Measurements from ENCODE around the gene ING5.

DNA sequence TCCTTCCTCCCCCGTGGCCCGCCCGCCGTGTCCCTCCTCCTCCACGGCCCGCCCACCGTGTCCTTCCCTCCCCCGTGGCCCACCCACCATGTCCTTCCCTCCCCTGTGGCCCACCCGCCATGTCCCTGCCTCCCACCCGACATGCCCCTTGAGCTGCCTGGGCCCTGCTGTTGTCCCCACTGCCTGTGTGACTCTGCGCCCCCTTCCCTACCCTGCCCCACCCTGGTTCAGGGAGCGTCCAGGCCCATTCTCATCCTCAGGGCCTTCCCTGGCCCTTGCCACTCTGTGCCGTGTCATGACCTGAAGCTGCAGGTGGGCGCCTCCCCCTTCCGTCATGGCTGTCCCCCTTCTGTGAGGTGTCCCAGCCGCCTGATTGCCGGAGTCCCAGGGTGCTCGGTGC is 53.3 kb downstream of the ING5 start:
- TF ChIP-seq CTCF (IDR thresholded peaks at IDR 0.05): no peak
- TF ChIP-seq EP300 (IDR thresholded peaks at IDR 0.05): no peak
